Measurements from ENCODE around the gene TVP23C.

The TVP23C gene

GRCh38 chr17:15494821-15495220, 68.5 kb downstream of the TVP23C start:
- DNase-seq = no peak

DNA sequence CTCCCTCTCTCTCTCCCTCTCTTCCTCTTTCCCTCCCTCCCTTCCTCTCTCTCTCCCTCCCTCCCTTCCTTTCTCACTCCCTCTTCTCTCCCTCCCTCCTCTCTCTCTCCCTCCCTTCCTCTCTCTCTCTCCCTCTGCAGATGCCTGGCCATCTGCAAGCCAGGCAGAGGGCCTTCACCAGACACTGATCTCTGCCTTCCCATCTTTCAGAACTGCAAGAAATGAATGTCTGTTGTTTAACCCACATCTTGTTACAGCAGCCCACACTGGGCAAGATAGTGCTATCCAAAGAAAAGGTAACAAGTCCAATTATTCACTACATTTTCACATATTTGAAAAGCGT, 69.6 kb downstream of the TVP23C start:
- DNase-seq = no peak

DNA sequence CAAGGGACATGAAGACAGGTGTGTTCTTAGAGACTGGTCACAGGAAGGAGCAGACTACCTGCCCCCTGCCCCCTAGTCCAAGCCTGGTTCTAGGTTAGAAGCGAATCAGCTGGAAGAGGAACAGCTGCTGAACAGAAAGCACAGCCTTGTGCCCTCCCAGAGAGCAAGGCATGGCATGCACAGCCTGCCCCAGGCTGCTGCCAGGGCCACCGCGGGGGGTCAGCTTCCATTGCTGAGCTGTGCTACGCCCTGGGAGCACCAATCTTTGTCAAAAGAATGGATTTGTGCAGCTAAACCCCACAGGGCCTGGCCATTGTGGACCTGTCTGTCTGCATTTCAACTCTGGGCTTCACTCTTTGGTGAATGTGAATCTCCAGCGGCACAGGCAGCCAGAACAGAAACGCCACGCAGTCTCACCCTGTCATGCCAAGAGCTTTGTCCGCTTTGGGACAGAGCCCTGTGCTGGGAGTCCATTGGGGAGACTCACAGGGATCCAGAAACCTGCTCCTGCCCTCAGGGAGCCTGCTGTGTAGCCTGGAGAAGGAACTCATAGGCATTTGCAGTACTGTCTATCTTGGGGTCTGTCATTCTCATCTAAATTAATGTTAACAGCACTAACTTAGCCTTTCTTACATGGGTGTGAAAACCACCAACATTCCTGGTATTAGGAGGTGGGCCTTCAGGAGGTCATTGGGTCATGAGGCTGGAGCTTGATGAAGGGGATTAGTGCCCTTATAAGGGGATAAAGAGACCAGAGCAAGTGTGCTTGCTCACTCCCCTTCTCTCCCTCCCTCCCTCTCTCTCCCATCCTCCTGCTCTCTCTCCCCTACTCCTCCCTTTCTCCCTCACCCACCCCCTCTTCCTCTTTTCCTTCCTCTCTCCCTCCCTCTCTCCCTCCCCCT, 70.2 kb downstream of the TVP23C start:
- DNase-seq = no peak

DNA sequence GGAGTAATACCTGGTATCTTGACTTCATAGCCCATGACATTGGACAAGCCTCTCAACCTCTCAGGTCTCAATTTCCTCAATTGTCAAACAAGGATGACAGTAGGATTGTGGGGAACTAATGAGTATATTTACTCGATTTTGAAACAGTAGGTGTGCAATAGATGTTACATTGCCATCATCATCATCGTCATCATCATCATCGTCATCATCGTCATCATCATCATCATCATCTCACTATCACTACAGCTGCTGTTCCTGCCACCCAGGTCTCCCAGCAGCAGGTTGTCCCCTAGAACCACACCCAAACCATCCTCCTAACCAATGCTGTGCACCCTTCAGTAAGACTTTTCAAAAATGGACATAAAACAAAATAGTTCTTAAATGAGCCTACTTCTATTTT, 71.1 kb downstream of the TVP23C start:
- DNase-seq = no peak

- no peak for DNase-seq
Measured at GRCh38 chr17:15490634-15491261, 72.5 kb downstream of the TVP23C start.

- no peak for DNase-seq
Measured at GRCh38 chr17:15488557-15488956, 74.7 kb downstream of the TVP23C start.

- no peak for DNase-seq
Measured at GRCh38 chr17:15485045-15485444, 78.2 kb downstream of the TVP23C start.

GRCh38 chr17:15483431-15483830, 79.9 kb downstream of the TVP23C start:
- DNase-seq = no peak

- no peak for DNase-seq
Measured at GRCh38 chr17:15482476-15482875, 80.8 kb downstream of the TVP23C start.

- no peak for DNase-seq
Measured at GRCh38 chr17:15481481-15481880, 81.8 kb downstream of the TVP23C start.

GRCh38 chr17:15480204-15480603, 83.1 kb downstream of the TVP23C start:
- no peak for DNase-seq

DNA sequence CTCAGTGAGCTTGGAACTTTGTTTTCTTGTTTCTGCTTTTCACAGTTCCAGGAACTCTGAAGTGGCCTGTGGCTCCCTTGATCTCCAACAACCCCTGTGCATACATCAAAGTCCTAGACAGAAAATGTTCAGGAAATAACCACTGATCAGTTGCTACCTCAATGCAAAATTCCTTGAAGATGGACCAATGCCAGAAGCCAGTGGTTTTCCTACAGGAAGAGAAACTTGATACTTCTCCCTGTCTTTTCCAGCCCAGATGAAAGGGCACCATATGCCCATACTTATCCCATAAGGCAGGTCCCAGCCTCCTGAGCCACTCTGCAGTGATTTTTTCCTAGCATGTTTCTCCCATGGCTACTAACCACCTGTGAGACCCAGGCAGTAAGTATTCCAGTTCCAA, 83.6 kb downstream of the TVP23C start:
- DNase-seq = peak; percentile 3

DNA sequence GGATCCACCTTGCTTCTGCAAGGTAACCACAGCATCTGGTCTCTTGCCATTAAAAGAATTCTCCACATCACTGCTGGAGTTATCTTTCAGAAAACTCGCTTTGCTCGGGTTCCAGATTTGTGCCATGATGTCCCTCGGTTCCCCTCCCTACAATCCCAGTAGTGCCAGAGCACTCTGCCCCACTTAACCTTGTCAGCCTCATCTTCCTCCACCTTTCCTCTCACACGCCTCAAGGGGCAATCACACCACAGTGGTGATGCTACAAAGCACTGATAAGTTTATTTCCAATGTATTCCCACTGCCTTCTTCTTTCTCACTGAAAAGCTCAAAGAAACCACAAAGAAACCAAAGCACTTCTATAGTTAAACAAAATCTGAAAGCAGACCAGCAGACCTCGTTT, 84.4 kb downstream of the TVP23C start:
- DNase-seq = no peak

GRCh38 chr17:15475631-15476354, 87.5 kb downstream of the TVP23C start:
- DNase-seq = no peak

DNA sequence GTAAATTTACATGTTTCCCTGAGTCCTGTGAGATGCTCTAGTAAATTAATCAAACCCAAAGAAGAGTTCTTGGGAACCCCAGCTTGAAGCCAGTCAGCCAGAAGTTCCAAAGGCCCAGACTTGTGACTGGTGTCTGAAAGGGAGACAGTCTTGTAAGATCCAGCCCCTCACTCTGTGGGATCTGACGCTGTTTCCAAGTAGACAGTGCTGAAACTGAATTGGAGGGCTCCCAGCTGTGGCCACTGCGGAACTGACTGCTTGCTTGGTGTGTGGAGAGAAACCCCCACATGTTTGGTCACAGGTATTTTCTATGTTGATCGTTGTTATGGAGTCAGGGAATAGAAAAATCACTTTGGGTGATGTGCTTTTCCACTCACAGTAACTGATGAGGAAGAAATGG, 90.4 kb downstream of the TVP23C start:
- no peak for DNase-seq

DNA sequence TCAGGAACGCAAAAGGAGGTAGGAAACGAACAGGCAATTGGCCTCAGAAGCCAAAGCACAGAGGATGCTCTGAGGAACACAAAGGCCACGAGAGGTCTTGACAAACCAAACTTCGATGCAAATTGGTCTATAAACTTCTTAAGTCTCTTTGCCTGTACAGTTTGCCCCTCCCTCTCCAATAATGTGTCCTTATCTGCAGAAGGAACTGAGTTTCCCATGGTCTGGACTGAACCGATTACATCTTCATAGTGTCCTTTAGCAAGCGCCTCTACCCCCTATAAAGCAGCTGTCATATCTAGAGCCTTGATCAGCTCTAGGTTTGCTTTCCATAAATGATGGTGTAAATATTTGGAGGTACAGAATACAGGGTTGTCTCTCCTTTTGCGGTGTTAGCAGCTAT, 92.7 kb downstream of the TVP23C start:
- no peak for DNase-seq

GRCh38 chr17:15469260-15469659, 94.0 kb downstream of the TVP23C start:
- no peak for DNase-seq

- DNase-seq = no peak
Measured at GRCh38 chr17:15468126-15468525, 95.2 kb downstream of the TVP23C start.

DNA sequence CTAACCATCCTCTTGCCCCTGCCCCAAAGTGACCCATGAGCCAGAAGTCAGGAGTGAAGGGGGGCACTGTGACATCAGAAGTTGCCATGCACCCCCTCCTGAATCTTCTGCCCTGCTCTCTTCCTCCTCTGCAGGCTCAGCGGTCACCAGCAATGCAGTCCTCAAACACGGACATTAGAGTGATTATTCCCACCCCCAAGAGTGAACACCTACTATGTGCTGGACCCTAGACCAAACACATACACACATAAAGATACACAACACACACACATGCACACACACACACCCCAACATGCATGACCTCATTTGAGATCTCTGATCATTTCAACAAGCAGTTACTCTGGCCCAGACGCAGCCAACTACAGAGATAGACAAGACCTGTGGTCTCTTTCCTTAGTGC, 95.7 kb downstream of the TVP23C start, which contains the start of gene CDRT4:
CDRT4 (minus strand) TSS at position 30 of the 400 bp plus-strand sequence. CDS start 27,383 bp downstream, outside the sequence.
- no peak for DNase-seq

DNA sequence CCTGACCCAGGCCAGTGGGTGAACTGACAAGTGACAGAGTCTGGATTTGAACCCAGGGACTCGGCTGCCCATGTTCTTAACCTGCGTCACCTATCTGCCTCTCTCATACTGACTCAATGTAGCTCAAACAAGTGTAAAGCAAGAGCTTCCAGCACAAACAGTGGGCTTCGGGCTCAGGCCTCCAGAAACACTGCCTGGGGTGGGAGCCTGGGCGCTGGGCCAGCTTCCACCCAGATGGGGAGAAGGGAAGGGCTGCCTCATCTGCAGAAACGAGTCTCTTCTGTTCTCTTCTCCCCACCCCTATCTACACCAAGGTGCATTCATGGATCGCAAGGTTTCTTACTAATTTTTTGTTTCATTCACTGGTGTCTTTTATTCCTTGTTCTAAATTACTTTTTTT, 97.2 kb downstream of the TVP23C start:
- DNase-seq = no peak

GRCh38 chr17:15465045-15465701, 98.1 kb downstream of the TVP23C start:
- DNase-seq = no peak

DNA sequence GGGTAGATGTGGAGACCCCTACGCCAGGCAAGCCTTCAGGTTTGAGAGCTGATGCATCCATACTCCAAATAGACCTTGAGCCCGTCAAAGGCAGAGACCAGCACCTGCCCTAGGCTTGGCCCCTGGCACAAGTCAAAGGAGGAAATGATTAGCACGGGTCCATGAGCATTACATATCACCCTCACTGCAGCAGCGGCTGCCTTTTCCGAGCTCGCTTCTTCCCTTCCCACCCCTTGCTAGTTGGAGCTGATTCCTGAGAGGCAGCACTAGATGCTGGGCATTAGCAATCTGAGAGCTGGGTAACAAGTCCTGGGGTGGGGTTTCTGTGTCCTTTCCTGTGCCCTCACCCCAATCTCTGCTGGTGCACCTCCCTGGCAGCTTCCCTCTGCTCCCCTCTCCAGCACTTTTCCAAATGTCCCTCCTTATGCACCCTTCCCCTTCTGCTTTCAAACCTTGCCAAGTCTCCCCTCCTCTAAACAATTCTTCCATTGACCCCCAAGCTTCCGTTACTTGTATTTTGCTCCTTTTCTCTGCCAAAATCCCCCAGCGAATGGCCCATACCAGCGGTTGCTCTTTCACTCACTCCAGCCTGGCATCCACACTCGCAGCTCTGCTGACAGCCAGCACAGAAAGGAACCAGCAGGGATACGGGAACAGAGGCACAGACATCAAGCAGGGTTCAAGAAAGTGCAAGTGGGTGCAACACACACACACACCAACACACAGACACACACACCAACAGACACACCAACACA, 98.9 kb downstream of the TVP23C start:
- no peak for DNase-seq

Data from NCI-H2029 treated with DMSO at 0.1 percent for 48 hours (cell line).